OCI-LY7 (cell line): ENCODE measurements around the gene P2RY1. TPM values are rescaled to one million over a fixed set of nuclear protein-coding genes. Genes with fewer than 3 reads are reported as not detected.

Experiments
- BruUV-seq: library from RNA; stranded (reverse); fragments of 400-500 nt; replicated peaks from 2 replicates; lab custom pipeline; 2021; lab: Mats Ljungman, UMichigan
- CTCF ChIA-PET: fragments of 300-600 bp; sonication (Branson Sonifier 250); formaldehyde crosslinking; loops from one replicate; lab custom pipeline; 2022; ENCODE audit warnings: antibody characterized with exemption; ENCODE audit not compliant: unreplicated experiment; lab: Charles Lee
- POLR2A ChIA-PET: fragments of 300-600 bp; sonication (Branson Sonifier 250); formaldehyde crosslinking; loops from one replicate; lab custom pipeline; 2022; ENCODE audit warnings: antibody characterized with exemption; lab: Charles Lee
- DNase-seq: peaks from one replicate; pipeline ENCODE4 v3.0.0-alpha.2; 2015; ENCODE audit warnings: low spot score
- H2AFZ ChIP-seq: fragments of 200-600 bp; sonication (generic), shearing (Covaris generic); 2 replicates; pipeline ENCODE4 v1.6.1; 2014; ENCODE audit warnings: mild to moderate bottlenecking, antibody characterized with exemption, low read length, moderate library complexity
- H3K27ac ChIP-seq: fragments of 200-600 bp; sonication (generic); 2 replicates; pipeline ENCODE4 v1.5.1; 2014; ENCODE audit warnings: mixed run types, low read depth, mild to moderate bottlenecking, moderate library complexity, low read length, inconsistent platforms; ENCODE audit not compliant: poor library complexity, severe bottlenecking
- H3K36me3 ChIP-seq: fragments of 200-600 bp; sonication (generic); 2 replicates; pipeline ENCODE4 v1.6.1; 2014; ENCODE audit warnings: mild to moderate bottlenecking, antibody characterized with exemption, low read length, moderate library complexity, mixed read lengths; ENCODE audit not compliant: insufficient read depth
- H3K4me1 ChIP-seq: fragments of 200-600 bp; sonication (generic); 2 replicates; pipeline ENCODE4 v1.5.1; 2014; ENCODE audit warnings: mild to moderate bottlenecking, low read length; ENCODE audit not compliant: insufficient read depth, poor library complexity, severe bottlenecking
- H3K4me2 ChIP-seq: fragments of 200-600 bp; sonication (generic); 2 replicates; pipeline ENCODE4 v1.6.1; 2014; ENCODE audit warnings: mild to moderate bottlenecking, low read length
- H3K4me3 ChIP-seq: fragments of 200-600 bp; sonication (generic); 2 replicates; pipeline ENCODE4 v1.5.1; 2014; ENCODE audit warnings: mild to moderate bottlenecking, low read depth, low read length; ENCODE audit not compliant: poor library complexity, severe bottlenecking
- H3K79me2 ChIP-seq: fragments of 200-600 bp; sonication (generic); 2 replicates; pipeline ENCODE4 v1.6.1; 2016; ENCODE audit warnings: low read depth, mild to moderate bottlenecking, low read length, moderate library complexity, mixed read lengths; ENCODE audit not compliant: insufficient read depth
- H3K9me2 ChIP-seq: fragments of 200-600 bp; sonication (generic); 2 replicates; pipeline ENCODE4 v1.6.1; 2016; ENCODE audit warnings: mild to moderate bottlenecking, low read length, mixed read lengths; ENCODE audit not compliant: insufficient read depth
- H3K9me3 ChIP-seq: fragments of 200-600 bp; sonication (generic); 2 replicates; pipeline ENCODE4 v1.6.1; 2014; ENCODE audit warnings: mild to moderate bottlenecking, mixed run types, low read length, mixed read lengths
- H4K20me1 ChIP-seq: fragments of 200-600 bp; sonication (generic); 2 replicates; pipeline ENCODE4 v1.6.1; 2014; ENCODE audit warnings: mild to moderate bottlenecking, antibody characterized with exemption, low read length, moderate library complexity, mixed read lengths; ENCODE audit not compliant: insufficient read depth
- CTCF ChIP-seq: fragments of 200-600 bp; sonication (generic); conservative IDR thresholded peaks from 2 replicates; pipeline ENCODE4 v1.5.1; 2014; ENCODE audit warnings: mild to moderate bottlenecking, antibody characterized with exemption, low read length, moderate library complexity, mixed read lengths
- EZH2phosphoT487 ChIP-seq: fragments of 200-600 bp; sonication (generic); IDR thresholded peaks from 2 replicates; pipeline ENCODE4 v1.6.1; 2018; ENCODE audit warnings: low read depth, borderline replicate concordance, mild to moderate bottlenecking, mixed run types, antibody characterized with exemption, low read length, moderate library complexity, mixed read lengths
- intact Hi-C: fragments of 100-400 bp; cut with micrococcal nuclease; formaldehyde crosslinking; loops from one replicate; pipeline ENCODE4 v1.10.0; 2022; ENCODE audit not compliant: unreplicated experiment
- total RNA-seq, 2 experiments: library from RNA; depleted of rRNA in 1 of 2; stranded (reverse); fragments of >200 nt in 1 of 2; shearing (Covaris generic) in 1 of 2; gene quantifications; 2 replicates each; pipeline ENCODE4 v1.2.3, GENCODE V29; 2014 to 2022

Gene P2RY1
- total RNA-seq, 2 experiments from 2014 or later = not detected

GRCh38 chr3:152833089-152833488 lies 1.8 kb upstream of the P2RY1 start:
- no peaks in the 10 kb centered on the region for H3K4me1 ChIP-seq
- H3K27ac ChIP-seq = no peak overlapping the region
- intact Hi-C loops = no loop called here
- no peaks in the 10 kb centered on the region for H3K9me2 ChIP-seq
- DNase-seq = no peak
- H3K4me2 ChIP-seq = no peak overlapping the region
- H3K36me3 ChIP-seq = no peaks in the 10 kb centered on the region
- POLR2A ChIA-PET = no interaction called here
- no peak overlapping the region for H3K4me3 ChIP-seq
- H4K20me1 ChIP-seq = no peaks in the 10 kb centered on the region
- no peaks in the 10 kb centered on the region for H3K9me3 ChIP-seq
- BruUV-seq = no TSS peak
- CTCF ChIA-PET = no interaction called here
- H2AFZ ChIP-seq = no peak overlapping the region
- H3K79me2 ChIP-seq = no peaks in the 10 kb centered on the region
- no peak for TF ChIP-seq CTCF
- no peak for TF ChIP-seq EZH2phosphoT487

- Histone ChIP-seq H3K4me3 (peak overlapping the region; percentile 58), H2AFZ (peak overlapping the region; percentile 65; the same call in 1 of the 2 replicates), H3K27ac (no peak overlapping the region), H3K36me3 (no peaks in the 10 kb centered on the region), H3K79me2 (no peaks in the 10 kb centered on the region), H3K4me1 (no peaks in the 10 kb centered on the region), H3K9me2 (no peaks in the 10 kb centered on the region), H4K20me1 (no peaks in the 10 kb centered on the region), H3K9me3 (no peaks in the 10 kb centered on the region), H3K4me2 (peak overlapping the region; percentile 57)
- POLR2A ChIA-PET = interaction anchor here (0.5 to 0.7 kb wide), 3 partner anchors 10 to 206 kb away, joined by 3 read pairs; no protein-coding TSS in a partner anchor
- TF ChIP-seq CTCF (no peak), EZH2phosphoT487 (no peak)
- intact Hi-C loops = no loop called here
- CTCF ChIA-PET = no interaction called here
- no TSS peak for BruUV-seq
- no peak for DNase-seq
These were observed 648 bp upstream of the P2RY1 start for GRCh38 chr3:152834191-152834775.

- Histone ChIP-seq H3K36me3 (no peaks in the 10 kb centered on the region), H3K27ac (no peak overlapping the region), H3K9me2 (no peaks in the 10 kb centered on the region), H2AFZ (no peak overlapping the region), H3K4me3 (no peak overlapping the region), H3K9me3 (no peaks in the 10 kb centered on the region), H4K20me1 (no peaks in the 10 kb centered on the region), H3K4me1 (no peaks in the 10 kb centered on the region), H3K79me2 (no peaks in the 10 kb centered on the region), H3K4me2 (no peak overlapping the region)
- no TSS peak for BruUV-seq
- TF ChIP-seq EZH2phosphoT487 = no peak
- TF ChIP-seq CTCF = no peak
- DNase-seq = no peak
- ChIA-PET POLR2A (no interaction called here), CTCF (no interaction called here)
- intact Hi-C loops = no loop called here
These were observed 721 bp downstream of the P2RY1 start for GRCh38 chr3:152835601-152836102.
